Measurements from ENCODE around the gene KXD1.
"Not testable (repeated sequence)": the region's sequence is repeated elsewhere in the genome, so short reads cannot be mapped to it uniquely, and the experiment has no call there.

The KXD1 gene

DNA sequence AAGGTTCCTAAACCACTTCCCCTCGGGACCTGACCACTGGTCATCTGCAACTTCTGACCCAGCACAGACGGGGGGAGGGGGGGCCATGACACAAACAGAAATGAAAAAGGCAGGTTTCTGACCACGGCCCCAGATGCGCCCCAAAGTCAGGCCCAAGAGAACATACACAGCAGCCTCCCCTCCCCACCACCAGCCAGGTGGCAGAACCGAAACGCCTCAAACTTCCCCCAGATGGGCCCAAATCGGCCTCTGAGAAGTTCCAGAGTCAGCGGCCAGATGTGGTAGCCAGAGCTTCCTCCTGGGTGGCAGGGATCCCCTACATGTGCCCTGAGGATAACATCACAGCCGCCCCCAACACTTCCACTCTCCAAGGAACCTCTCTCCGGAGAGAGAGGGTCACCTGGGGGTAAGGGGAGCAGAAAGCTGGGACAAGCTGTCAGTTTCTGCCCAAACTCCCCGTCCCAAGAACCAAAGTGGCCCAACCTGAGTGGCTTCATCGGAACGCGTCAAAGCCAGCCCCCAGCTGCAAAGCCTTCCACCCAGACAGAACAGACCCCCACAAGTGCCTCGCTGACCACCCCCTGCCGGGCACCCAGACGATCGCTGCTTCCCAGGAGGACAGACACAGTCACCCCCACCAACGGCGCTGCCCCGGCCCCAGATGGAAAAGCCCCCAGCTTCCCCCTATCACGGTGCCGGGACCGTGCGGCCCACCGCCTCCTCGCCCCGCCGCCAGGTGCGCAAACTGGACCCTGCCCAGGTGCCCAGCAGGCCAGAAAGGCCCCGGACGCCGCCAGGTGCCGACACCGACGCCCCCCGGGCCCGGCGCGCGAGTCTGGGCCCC, 36.6 kb upstream of the KXD1 start:
- peaks cover 10% of the 10 kb centered on the region for H3K4me1 ChIP-seq (ENCODE audit: control insufficient read depth, low read length)
- peaks cover 8% of the 10 kb centered on the region for H3K36me3 ChIP-seq (ENCODE audit: control insufficient read depth, low read length)
- no peaks in the 10 kb centered on the region for H3K9me2 ChIP-seq (replicated peaks; ENCODE audit: control insufficient read depth, low read length)
- no peaks in the 10 kb centered on the region for H3F3A ChIP-seq (ENCODE audit: control insufficient read depth, insufficient read depth)
- TF ChIP-seq, protein P1, sequence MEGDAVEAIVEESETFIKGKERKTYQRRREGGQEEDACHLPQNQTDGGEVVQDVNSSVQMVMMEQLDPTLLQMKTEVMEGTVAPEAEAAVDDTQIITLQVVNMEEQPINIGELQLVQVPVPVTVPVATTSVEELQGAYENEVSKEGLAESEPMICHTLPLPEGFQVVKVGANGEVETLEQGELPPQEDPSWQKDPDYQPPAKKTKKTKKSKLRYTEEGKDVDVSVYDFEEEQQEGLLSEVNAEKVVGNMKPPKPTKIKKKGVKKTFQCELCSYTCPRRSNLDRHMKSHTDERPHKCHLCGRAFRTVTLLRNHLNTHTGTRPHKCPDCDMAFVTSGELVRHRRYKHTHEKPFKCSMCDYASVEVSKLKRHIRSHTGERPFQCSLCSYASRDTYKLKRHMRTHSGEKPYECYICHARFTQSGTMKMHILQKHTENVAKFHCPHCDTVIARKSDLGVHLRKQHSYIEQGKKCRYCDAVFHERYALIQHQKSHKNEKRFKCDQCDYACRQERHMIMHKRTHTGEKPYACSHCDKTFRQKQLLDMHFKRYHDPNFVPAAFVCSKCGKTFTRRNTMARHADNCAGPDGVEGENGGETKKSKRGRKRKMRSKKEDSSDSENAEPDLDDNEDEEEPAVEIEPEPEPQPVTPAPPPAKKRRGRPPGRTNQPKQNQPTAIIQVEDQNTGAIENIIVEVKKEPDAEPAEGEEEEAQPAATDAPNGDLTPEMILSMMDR (IDR thresholded peaks at IDR 0.05; ENCODE audit: low read depth, low read length, poor library complexity, severe bottlenecking), result no peak
- no peak for TF ChIP-seq EZH2phosphoT487 (IDR thresholded peaks at IDR 0.05; ENCODE audit: borderline replicate concordance, low read length)
- peaks cover 5% of the 10 kb centered on the region; the same call in 1 of the 2 replicates for H4K20me1 ChIP-seq (ENCODE audit: control insufficient read depth, insufficient read depth, low read depth, low read length)
- H3K4me3 ChIP-seq (ENCODE audit: low read length), result peak overlapping the region; percentile 98
- peaks cover 58% of the 10 kb centered on the region for H3K79me2 ChIP-seq (ENCODE audit: control insufficient read depth, low read length)
- no peaks in the 10 kb centered on the region for H3K9me3 ChIP-seq (ENCODE audit: control insufficient read depth, insufficient read depth, low read length)
- H3K27ac ChIP-seq (ENCODE audit: low read depth, low read length), result peak overlapping the region; percentile 58
- no peaks in the 10 kb centered on the region for H3K27me3 ChIP-seq (ENCODE audit: control insufficient read depth, low read length)
- H3K4me2 ChIP-seq (ENCODE audit: low read length), result peak overlapping the region; percentile 88

DNA sequence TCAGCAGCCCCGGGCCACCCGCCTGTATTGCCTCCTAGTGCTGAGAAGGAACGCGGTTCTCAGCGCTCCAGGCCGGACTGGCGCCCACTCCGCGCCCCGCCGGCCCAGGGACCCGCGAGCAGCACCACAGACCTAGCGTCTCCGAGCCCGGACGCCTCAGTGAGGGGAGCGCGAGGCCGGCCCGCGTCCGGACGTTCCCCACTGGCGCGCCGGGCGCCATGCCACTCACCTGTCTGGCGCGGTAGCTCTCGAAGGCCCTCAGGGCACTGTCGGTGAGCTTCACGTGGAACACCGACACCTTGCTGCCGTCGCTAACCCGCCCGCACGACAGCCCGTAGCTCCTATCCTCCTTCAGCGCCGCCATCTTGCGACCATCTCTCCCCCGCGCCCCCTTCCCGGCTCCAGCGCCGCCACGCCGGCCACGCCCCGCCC, 36.0 kb upstream of the KXD1 start, which contains the start of gene ELL:
Gene ELL, minus strand, starts transcription at position 379 of the 432 bp plus-strand sequence. Its CDS starts 15 bp downstream, at position 364.
- TF ChIP-seq, protein P1 (IDR thresholded peaks at IDR 0.05; ENCODE audit: low read depth, low read length, poor library complexity, severe bottlenecking), result no peak
- TF ChIP-seq EZH2phosphoT487 (IDR thresholded peaks at IDR 0.05; ENCODE audit: borderline replicate concordance, low read length), result no peak
- Histone ChIP-seq H3K4me2 (ENCODE audit: low read length) (peak within 1 kb of the TSS; percentile 88), H3F3A (ENCODE audit: control insufficient read depth, insufficient read depth) (no peaks in the 10 kb centered on the region), H3K27ac (ENCODE audit: low read depth, low read length) (peak within 1 kb of the TSS; percentile 58), H3K9me3 (ENCODE audit: control insufficient read depth, insufficient read depth, low read length) (no peaks in the 10 kb centered on the region), H3K9me2 (replicated peaks; ENCODE audit: control insufficient read depth, low read length) (no peaks in the 10 kb centered on the region), H3K79me2 (ENCODE audit: control insufficient read depth, low read length) (peaks cover 52% of the 10 kb centered on the region), H4K20me1 (ENCODE audit: control insufficient read depth, insufficient read depth, low read depth, low read length) (peaks cover 5% of the 10 kb centered on the region; the same call in 1 of the 2 replicates), H3K4me1 (ENCODE audit: control insufficient read depth, low read length) (peaks cover 10% of the 10 kb centered on the region), H3K4me3 (ENCODE audit: low read length) (peak within 1 kb of the TSS; percentile 98), H3K27me3 (ENCODE audit: control insufficient read depth, low read length) (no peaks in the 10 kb centered on the region), H3K36me3 (ENCODE audit: control insufficient read depth, low read length) (peaks cover 8% of the 10 kb centered on the region)

DNA sequence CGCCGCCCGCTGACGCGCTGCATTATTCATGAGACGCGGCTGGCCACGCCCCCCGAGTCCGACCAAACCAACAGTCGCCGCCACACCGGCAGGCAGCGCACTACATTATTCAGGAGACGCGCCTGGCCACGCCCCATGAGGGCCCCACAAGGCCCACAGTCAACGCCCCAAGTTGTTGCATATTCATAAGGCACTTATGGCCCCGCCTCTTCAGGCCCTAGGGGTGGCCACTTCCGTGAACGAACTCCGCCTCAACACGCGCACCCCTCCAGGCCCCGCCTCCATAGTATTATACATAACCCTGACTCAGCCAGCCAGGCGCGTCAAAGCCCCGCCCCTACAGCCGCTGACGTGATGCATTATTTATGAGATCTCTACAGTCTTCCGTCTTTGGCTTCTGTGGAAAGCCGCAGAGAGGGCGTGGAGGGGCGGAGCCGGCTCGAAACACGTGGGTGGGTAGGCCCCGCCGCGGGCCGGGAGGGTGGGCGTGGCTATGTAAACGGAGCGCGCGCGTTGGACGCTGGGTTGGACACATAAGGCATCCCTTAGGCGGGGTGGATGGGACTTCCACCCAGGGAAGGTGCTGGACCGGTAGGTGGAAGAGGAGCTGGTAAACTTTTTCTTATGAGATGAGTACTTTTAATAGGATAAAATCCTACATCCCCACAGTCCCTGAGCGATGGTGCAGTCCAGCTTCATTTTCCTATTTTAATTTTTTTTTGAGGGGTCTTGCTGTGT, 35.4 kb upstream of the KXD1 start:
- Histone ChIP-seq H3F3A (ENCODE audit: control insufficient read depth, insufficient read depth) (no peaks in the 10 kb centered on the region), H3K79me2 (ENCODE audit: control insufficient read depth, low read length) (peaks cover 46% of the 10 kb centered on the region), H3K4me1 (ENCODE audit: control insufficient read depth, low read length) (peaks cover 10% of the 10 kb centered on the region), H3K4me2 (ENCODE audit: low read length) (peak overlapping the region; percentile 68), H4K20me1 (ENCODE audit: control insufficient read depth, insufficient read depth, low read depth, low read length) (peaks cover 5% of the 10 kb centered on the region; the same call in 1 of the 2 replicates), H3K27me3 (ENCODE audit: control insufficient read depth, low read length) (no peaks in the 10 kb centered on the region), H3K36me3 (ENCODE audit: control insufficient read depth, low read length) (peaks cover 8% of the 10 kb centered on the region), H3K4me3 (ENCODE audit: low read length) (peak overlapping the region; percentile 98), H3K9me2 (replicated peaks; ENCODE audit: control insufficient read depth, low read length) (no peaks in the 10 kb centered on the region), H3K27ac (ENCODE audit: low read depth, low read length) (no peak overlapping the region), H3K9me3 (ENCODE audit: control insufficient read depth, insufficient read depth, low read length) (no peaks in the 10 kb centered on the region)
- no peak for TF ChIP-seq EZH2phosphoT487 (IDR thresholded peaks at IDR 0.05; ENCODE audit: borderline replicate concordance, low read length)
- TF ChIP-seq, protein P1 (IDR thresholded peaks at IDR 0.05; ENCODE audit: low read depth, low read length, poor library complexity, severe bottlenecking), result no peak

DNA sequence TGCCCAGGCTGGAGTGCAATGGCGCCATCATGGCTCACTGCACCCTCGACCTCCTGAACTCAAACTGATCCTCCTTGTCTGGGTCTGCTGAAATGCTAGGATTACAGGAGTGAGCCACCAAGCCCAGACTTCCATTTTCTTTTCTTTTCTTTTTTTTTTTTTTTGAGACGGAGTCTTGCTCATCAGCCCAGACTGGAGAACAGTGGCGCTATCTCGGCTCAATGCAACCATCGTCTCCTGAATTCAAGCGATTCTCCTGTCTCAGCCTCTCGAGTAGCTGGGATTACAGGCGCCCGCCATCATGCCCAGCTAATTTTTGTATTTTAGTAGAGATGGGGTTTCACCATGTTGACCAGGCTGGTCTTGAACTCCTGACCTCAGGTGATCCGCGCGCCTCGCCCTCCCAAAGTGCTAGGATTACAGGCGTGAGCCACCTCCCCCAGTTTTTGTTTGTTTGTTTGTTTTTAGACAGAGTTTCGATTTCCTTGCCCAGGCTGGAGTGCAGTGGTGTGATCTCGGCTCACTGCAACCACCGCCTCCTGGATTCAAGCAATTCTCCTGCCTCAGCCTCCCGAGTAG, 34.7 kb upstream of the KXD1 start:
- H3K79me2 ChIP-seq (ENCODE audit: control insufficient read depth, low read length), result peaks cover 39% of the 10 kb centered on the region
- H3K9me3 ChIP-seq (ENCODE audit: control insufficient read depth, insufficient read depth, low read length); H3K36me3 ChIP-seq (ENCODE audit: control insufficient read depth, low read length); H3F3A ChIP-seq (ENCODE audit: control insufficient read depth, insufficient read depth); H3K4me1 ChIP-seq (ENCODE audit: control insufficient read depth, low read length); H3K9me2 ChIP-seq (replicated peaks; ENCODE audit: control insufficient read depth, low read length); H3K27ac ChIP-seq (ENCODE audit: low read depth, low read length); H3K27me3 ChIP-seq (ENCODE audit: control insufficient read depth, low read length); H4K20me1 ChIP-seq (ENCODE audit: control insufficient read depth, insufficient read depth, low read depth, low read length): not testable (repeated sequence)
- H3K4me2 ChIP-seq (ENCODE audit: low read length), result peak overlapping the region; percentile 68
- H3K4me3 ChIP-seq (ENCODE audit: low read length), result peak overlapping the region; percentile 58
